T-helper 22 cell (primary cell): Measurements from ENCODE around the gene NHLH1.

Source experiments
- DNase-seq: peaks from one replicate; pipeline ENCODE4 v3.0.0-alpha.2; 2020; ENCODE audit warnings: low read depth

Gene NHLH1

DNA sequence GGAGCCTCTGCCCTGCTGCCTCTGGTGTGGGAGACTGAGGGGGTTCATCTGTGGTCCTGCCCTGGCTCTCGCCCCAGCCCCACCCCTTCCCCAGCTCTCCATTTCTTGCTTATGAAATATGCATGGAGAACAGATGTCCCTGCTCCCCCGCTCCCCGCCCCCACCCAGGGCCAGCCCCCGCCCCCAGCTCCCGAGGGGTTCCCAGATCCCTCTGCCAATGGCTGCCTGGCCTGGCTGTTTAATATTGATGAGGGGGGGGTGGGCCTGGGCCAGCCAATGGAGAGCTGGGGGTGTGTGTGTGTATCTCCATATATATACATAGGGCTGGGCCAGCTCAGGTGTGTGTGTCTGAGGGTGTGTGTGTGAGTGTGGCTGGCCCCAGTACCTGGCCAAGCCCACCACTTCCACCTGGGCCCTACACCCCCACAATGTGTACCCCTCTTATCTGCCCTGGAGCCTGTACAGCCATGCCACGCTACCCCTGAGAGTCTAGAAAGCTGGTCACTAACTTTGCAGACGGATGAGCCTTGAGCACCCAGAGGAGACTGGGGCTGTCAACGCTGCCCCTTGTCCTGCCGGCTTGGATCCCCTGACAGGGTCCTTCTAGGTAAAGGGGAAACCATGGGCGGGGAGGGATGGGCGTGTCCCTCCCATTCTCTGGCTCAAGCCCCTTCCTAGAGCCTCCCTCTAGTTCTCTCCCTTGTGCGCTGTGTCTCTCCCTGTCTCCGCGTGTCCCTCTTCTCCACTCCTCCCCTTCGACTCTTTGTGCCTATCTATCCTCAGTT is at the start of gene NHLH1:
NHLH1 (plus strand) TSS at position 341 of the 785 bp plus-strand sequence. CDS start 3,661 bp downstream, outside the sequence.
- no peak for DNase-seq

DNA sequence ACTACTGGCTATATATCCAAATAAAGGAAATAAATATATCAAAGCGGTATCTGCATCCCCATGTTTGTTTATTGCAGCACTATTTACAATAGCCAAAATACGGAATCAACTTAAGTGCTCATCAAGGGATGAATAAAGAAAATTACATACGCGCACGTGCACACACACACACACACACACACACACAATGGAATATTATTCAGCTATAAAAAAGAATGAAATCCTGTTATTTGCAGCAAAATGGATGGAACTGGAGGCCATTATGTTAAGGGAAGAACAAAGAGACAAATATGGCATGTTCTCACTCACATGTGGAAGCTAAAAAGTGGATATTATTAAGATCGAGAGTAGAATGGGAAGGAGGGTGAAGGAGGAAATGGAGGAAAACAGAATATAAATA is 44.0 kb upstream of the NHLH1 start:
- no peak for DNase-seq

DNA sequence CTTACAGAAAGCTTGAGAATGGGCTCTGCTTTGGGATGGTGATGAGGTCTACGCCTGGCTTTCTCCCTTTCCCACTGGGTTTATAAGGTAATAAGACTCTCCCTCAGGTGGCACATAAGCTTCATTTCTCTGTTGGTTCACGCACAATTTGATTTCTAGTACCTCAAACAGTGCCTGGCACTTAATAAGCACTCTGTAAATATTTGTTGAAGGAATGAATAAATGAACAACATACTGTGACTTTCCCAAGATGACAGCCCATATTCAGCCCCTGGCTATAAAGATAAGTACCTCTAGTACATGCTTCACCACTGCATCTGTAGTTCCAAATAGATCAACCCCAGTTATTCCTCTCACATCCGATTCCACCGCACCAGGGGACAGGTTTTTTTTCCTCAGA is 41.6 kb upstream of the NHLH1 start:
- no peak for DNase-seq

DNA sequence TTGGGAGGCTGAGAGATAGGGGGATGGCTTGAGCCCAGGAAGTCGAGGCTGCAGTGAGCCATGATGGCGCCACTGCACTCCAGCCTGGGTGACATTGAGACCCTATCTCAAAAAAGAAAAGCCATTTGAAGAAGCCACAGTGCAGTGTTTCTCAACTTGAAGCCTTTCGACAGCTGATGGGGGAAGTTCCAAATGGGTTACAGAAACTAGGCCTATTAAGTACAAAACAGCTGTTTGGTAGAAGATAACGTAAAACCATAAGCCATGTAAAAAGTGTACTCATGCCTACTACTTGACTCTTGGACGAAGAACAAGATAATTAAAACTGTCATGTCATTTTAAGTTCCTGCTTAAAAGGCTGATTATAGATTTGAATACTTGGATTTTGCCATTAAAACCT is 40.5 kb upstream of the NHLH1 start:
- DNase-seq, result no peak

DNA sequence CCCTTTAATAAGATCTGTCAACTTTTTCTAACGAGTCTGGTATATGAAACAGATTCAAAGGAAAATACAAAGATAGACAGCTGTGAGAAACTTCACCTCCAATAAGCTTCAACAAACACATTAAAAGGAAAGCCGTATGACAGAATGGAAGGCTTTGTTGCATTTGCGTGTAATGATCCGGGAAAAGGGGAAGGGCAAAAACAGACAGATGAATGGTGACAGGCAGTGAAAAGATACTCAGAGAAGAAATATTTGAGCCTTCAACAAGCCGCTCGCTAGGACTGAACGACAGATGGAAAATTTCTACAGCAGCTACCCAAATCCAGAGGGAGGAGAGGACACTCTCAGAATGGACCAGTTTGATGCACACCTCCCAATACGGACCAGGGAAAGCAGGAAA is 38.7 kb upstream of the NHLH1 start:
- no peak for DNase-seq

DNA sequence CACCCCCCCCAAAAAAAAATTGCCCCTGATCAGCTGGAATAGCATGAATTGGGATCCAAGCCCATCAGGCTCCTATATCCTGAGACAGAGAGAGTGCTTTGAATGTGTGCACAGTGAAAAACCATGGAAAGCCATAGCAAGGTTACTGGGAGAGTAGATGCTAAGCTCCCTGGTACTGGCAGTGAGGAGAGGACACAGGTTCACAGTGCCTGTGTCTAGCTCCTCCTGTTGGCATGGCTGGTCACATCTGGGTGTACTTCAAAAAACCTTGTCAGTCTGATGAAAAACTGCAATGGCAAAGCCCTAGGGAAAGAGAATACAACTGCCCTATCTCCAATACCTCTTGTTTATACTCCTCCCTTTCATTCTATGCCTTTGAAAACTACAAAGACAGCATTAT is 36.8 kb upstream of the NHLH1 start:
- no peak for DNase-seq

DNA sequence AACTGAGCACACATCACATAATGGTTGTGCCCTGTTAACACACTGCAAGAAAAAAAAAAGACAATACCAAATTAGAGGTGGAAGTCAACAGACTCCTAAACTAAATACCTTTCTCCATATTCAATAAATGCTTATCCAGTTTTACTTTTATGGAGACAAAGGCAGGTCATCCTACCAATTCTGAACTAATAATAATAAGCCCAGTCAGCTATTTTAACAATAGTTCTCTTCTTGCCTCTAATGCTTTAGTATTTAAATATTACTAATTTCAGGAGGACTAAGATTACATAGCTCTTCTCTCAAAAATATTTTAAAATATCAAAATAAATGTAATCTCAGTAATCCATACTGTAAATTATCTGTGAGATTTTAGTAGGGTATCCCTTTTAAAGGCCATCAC is 34.4 kb upstream of the NHLH1 start:
- no peak for DNase-seq

DNA sequence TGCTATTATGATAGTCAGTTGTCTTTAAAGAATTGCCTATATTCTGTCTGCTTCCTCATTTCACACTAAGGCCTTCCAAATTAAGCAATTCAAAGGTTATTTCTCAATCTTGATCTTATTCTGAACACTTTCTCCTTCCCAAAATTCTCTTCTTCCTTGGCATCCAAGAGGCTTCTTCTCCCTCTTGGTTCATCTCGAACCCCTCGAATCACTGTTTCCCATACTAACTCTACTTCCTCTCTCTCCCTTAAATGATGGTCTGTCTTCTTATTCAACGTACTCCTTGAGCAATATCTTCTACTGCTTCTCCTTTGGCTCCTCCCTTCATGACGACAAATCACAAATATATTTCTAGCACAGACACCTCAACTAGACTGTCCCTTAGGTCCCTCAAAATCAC is 28.3 kb upstream of the NHLH1 start:
- no peak for DNase-seq

DNA sequence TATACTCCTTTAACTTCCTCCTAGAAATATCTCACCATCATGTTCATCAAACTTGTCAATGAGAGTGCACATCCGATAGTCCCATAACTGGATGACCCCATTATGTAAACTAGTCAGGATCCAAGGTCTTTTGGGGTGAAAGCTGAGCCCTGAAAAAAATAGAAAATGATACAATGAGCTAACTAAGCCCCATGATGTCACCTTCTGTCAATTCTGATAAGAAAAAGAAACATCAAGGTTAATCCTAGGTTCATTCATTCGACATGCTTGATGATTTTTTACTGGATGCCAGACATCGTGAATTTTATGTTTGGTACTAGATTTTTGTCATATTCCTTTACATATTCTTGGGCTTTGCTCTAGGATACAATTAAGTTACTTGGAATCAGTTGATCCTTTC is 26.7 kb upstream of the NHLH1 start:
- DNase-seq, result no peak

DNA sequence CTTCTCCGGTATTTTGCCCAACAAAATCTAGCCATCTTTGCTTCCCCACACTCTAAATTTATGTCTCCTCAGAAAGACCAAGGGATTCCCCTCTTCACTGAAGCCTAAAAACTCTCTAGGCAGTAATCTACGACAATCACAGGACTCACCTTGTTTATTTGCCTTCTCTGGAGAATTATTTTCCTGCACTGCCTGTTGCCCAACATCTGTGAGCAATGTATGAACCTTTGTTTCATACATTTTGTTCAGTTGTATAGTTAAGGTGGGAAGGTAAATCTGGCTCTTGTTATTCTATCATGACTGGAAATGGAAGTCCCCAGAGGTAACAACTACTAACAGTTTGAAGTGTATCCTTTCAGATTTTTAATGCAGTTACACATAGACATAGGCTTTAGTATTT is 26.0 kb upstream of the NHLH1 start:
- no peak for DNase-seq

DNA sequence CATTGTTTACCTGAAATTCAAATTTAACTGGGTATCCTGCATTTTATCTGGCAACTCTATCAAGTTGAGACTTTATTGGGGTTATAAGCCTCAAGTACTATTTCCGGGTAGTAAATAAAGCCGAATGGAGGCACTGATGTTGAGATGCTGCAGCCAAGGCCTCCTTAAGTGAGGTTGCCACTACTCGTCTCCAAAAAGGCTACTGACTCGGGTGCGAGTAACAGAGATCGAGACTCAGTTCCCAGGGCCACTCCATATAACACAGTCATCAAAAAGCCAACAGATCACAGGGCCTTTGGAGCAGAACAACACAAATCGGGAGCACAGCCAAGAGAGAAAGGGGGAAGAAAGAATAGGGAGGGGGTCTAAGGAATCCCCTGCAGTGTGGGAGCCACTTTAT is 24.3 kb upstream of the NHLH1 start:
- DNase-seq, result no peak

DNA sequence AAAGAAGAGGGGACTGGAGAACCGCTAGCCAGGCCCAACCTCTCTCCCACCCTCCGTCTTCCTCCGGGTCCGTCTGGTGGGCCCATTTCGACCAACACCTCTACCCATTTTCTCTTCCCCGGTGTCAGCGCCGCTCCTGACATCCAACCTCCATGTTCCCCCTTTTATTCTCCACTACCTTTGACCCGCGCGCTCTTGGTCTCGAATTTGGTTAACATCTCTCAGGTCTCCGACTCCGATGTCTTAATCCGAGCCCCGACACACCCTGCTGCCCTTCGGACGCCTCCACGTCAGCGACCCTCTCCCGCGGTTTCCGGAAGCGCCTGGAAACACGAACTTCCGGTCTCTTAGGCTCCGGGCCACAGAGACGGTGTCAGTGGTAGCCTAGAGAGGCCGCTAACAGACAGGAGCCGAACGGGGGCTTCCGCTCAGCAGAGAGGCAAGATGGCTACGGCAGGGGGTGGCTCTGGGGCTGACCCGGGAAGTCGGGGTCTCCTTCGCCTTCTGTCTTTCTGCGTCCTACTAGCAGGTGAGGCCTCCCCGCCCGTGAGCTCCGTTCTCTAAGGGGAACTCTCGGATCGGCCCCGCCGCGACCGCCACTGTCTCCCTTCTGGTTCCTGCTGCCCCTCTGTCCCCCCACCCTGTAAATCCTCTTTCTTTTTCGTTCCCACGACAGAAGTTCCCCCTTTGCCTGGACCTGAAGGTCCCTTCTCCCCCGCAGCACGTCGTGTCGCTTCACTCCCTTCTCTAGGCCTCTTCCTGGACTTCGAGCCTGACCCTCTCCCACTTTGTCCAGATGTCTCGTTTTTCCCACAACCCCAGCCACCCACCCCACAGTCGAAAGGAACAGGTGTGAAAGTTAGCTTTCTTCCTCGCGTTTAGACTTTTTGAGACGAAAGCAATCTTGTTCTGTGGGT is 23.7 kb upstream of the NHLH1 start, which contains the start of the genes COPA and NCSTN:
COPA (minus strand) TSS at position 298 of the 917 bp plus-strand sequence; CDS start at position 218, 80 bp downstream.
NCSTN (plus strand) TSS at position 431 of the 917 bp plus-strand sequence; CDS start at position 445, 14 bp downstream.
- DNase-seq, result peak; percentile 86

DNA sequence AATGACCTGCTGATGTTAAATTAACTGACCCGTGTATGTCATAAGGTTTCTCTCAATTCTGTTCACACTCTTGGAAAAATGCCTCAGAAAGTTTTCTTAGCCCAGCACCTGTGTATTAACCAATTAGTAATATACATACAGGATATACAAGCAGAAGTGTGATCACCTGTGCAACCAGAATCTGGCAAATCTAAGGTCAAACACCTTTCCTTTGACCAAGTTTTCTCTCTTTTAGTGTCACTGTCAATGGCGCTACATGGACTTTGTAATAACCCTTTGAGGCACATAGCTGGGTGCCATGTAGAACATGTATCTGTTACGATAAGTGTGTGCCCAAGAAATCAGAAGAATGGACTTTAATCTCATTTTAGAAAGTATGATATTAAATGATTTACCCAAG is 22.6 kb upstream of the NHLH1 start:
- no peak for DNase-seq

DNA sequence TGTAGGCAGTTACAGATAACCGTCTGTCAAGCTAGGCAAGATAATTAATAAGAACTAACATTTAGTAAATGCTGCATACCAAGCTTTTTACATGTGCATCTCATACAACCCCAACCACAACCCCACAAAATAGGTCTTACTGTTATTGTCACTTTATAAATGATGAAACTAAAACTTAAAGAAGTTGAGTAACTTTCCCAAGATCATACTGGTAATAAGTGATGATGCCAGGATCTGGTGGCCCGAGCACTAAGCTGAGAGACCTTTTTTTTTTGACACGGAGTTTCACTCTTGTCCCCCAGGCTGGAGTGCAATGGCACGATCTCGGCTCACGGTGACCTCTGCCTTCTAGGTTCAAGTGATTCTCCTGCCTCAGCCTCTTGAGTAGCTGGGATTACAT is 21.9 kb upstream of the NHLH1 start:
- DNase-seq, result no peak

DNA sequence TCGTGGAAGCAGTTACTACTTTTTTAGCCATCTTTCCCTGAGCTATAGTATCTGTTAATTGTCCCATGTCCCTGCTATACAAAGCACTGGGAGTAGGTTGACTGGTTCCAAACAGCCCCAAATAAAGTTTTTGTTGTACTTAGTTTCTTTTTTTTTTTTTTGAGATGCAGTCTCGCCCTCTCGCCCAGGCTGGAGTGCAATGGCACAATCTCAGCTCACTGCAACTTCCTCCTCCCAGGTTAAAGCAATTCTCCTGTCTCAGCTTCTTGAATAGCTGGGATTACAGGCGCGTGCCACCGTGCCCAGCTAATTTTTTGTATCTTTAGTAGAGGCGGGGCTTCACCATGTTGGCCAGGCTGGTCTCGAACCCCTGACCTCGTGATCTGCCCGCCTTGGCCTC is 20.4 kb upstream of the NHLH1 start:
- no peak for DNase-seq

DNA sequence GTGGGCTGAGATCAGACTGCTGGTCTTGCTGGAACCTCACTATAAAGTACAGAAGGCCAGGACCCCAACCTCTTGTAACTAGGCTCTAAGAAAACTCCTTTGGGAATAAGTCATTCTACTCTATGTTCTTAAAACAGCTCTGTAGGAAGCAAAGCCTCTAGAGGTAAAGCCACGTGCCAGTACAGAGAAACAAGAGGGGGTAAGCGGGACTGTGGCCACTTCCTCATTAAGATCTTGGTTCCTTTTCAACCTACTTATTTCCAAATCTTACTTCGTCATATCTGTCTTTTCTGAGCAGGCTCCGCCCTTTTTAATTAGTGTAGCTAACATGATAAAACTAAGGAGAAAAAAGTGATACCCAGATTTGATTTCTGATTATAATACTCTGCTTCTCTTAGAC is 19.9 kb upstream of the NHLH1 start:
- no peak for DNase-seq

DNA sequence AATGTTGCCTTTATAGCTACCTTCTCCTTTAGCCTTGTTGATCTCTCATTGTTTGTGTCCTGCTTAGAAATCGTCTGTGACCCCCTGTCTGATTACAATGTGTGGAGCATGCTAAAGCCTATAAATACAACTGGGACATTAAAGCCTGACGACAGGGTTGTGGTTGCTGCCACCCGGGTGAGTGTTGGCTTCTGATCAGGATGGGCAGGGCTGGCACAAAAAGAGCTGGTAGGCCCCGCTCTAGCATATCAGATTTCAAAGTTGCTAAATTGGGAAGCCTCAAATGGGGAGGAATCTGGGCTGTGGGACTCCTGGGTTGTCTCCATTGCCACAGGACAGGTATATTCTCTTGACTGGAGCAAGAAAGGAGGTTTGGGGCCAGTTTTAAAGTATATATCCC is 15.2 kb upstream of the NHLH1 start:
- DNase-seq, result no peak

DNA sequence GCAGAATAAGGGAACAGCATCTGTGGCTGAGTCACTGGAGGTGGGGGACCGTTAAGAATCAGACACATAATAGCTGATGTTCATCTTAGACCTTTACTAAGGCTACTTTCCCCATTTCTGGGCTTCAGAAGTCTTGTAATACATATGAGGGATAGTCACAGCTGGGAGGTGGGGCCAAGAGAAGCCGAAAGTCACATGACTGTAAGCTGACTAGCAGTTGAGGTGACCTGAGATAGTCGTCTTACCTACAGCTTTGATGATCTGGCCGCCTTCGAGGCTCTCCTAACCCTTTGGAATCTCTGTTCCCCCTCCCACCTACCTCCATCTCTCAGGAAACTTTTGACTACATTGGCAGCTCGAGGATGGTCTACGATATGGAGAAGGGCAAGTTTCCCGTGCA is 14.3 kb upstream of the NHLH1 start:
- DNase-seq, result no peak

DNA sequence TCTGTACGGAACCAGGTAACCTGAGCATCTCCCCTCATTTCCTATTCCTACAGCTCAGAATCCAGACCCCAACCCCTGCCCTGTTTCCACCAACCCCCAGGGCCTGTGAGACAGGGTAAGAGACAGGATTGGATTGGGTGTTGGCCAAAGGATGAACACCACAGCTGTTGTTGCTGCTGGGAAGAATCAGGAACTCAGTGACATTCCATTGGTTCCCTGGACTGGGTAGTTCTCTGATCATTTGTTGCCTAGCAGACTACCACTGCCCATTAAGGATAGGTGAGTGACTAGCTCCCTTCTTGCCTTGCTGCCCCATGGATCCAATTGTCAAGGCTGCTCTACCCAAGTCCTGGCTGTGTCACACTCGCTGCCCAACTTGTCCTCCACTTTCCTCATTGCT is 13.6 kb upstream of the NHLH1 start:
- DNase-seq, result no peak

DNA sequence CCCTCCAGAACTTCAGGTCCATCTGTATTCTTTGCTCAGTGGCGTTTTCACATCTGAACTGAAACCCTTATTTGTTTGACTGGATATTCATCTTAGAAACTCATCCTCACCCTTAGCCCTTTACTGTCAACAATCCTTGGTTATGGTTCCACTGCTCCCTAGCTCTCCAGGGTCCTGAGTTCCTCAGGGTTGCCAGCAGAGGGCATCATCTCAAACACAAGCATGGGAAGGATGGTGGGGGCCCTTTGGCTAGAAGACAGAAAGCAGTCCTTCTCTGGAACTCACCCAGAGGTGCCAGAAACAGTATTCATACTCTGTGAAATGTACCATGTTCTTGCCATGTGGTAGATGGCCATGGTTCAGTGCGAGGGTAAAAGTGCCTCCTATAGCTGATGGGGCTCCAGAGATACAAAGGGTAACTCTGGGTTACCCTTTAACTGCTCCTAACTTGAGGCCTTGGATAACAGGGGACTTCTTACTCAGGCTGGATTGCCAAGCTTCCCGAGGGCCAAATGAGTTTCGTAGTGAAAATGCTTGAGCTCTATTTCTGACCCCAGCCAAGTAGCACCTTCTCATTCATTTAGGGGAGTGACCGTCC is 12.4 kb upstream of the NHLH1 start:
- no peak for DNase-seq

DNA sequence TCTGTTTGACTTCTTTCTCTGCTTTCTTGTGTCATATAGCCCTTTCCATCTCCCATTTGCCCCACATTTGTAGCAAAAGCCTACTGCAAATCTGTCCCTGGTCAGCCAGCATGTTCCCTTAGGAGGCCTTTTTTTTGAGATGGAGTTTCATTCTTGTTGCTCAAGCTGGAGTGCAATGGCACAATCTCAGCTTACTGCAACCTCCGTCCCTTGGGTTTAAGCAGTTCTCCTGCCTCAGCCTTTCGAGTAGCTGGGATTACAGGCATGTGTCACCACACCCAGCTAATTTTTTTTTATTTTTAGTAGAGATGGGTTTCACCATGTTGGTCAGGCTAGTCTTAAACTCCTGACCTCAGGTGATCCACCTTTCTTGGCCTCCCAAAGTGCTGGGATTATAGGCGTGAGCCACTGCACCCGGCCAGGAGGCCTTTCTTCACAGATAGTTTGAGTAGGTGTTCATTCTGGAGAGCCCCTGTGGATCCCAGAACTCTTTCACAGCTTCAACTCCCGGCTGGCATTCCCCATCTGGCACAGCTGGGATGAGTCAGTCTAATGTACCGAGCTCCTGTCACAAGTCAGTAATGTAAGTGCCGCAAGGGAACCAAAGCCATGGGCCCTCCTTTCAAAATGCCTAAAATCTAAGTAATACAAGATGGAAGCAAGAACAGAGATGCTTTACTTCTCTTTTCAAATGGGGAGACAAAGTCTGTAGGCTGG is 9.4 kb upstream of the NHLH1 start:
- no peak for DNase-seq

DNA sequence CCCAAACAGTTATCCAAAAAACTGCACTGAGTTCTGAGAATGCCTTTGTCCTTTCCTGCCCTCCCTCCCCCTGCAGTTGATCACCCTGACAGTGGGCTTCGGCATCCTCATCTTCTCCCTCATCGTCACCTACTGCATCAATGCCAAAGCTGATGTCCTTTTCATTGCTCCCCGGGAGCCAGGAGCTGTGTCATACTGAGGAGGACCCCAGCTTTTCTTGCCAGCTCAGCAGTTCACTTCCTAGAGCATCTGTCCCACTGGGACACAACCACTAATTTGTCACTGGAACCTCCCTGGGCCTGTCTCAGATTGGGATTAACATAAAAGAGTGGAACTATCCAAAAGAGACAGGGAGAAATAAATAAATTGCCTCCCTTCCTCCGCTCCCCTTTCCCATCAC is 8.8 kb upstream of the NHLH1 start:
- DNase-seq, result no peak
